Activated CD4-positive, alpha-beta T cell treated with anti-CD3 and anti-CD28 coated beads, Interleukin-2, Interleukin-4, amounts not matched to agents 100 ng/mL and 50 ng/mL, durations not matched to agents 16 hours and 8 hours (primary cell): ENCODE measurements around the gene FAM78A.
"Not testable (repeated sequence)": the region's sequence is repeated elsewhere in the genome, so short reads cannot be mapped to it uniquely, and the experiment has no call there.

Source experiments
- DNase-seq: peaks from one replicate; pipeline ENCODE4 v3.0.0-alpha.2; 2020; ENCODE audit warnings: low spot score

FAM78A gene

GRCh38 chr9:131236761-131237160, 39.5 kb downstream of the FAM78A start:
- no peak for DNase-seq

GRCh38 chr9:131236161-131236560, 40.1 kb downstream of the FAM78A start:
- DNase-seq: no peak

GRCh38 chr9:131235480-131235851, 40.8 kb downstream of the FAM78A start:
- DNase-seq: no peak

GRCh38 chr9:131234799-131235479, 41.4 kb downstream of the FAM78A start:
- DNase-seq: no peak

- no peak for DNase-seq
Measured at GRCh38 chr9:131233995-131234394, 42.3 kb downstream of the FAM78A start.

- peak; percentile 29 for DNase-seq
Measured at GRCh38 chr9:131233556-131233955, 42.8 kb downstream of the FAM78A start.

- no peak for DNase-seq
Measured at GRCh38 chr9:131228988-131229387, 47.3 kb downstream of the FAM78A start.

- DNase-seq: no peak
Measured at GRCh38 chr9:131227959-131228460, 48.3 kb downstream of the FAM78A start.

GRCh38 chr9:131227112-131227958, 49.0 kb downstream of the FAM78A start:
- DNase-seq: no peak

- no peak for DNase-seq
Measured at GRCh38 chr9:131226226-131226625, 50.1 kb downstream of the FAM78A start.

- DNase-seq: no peak
Measured at GRCh38 chr9:131222460-131222859, 53.9 kb downstream of the FAM78A start.

GRCh38 chr9:131220485-131220884, 55.8 kb downstream of the FAM78A start:
- no peak for DNase-seq

GRCh38 chr9:131218370-131218769, 57.9 kb downstream of the FAM78A start:
- no peak for DNase-seq

- DNase-seq: no peak
Measured at GRCh38 chr9:131217331-131218031, 58.8 kb downstream of the FAM78A start.

GRCh38 chr9:131216806-131217205, 59.5 kb downstream of the FAM78A start:
- DNase-seq: no peak

- no peak for DNase-seq
Measured at GRCh38 chr9:131214876-131215275, 61.4 kb downstream of the FAM78A start.

GRCh38 chr9:131214286-131214856, 61.9 kb downstream of the FAM78A start:
- no peak for DNase-seq

GRCh38 chr9:131211920-131212319, 64.4 kb downstream of the FAM78A start:
- DNase-seq: not testable (repeated sequence)
